GM12873 (cell line): ENCODE measurements around the gene FHAD1.

Experiments used
- CTCF ChIP-seq: IDR thresholded peaks from 2 replicates; pipeline ENCODE4 v1.5.1; 2012; ENCODE audit warnings: low read depth, mild to moderate bottlenecking, moderate library complexity, low read length, control low read depth; ENCODE audit not compliant: insufficient read depth; ENCODE audit errors: missing control alignments

FHAD1 gene

GRCh38 chr1:15354580-15354965 is 107.5 kb downstream of the FHAD1 start:
- TF ChIP-seq CTCF = no peak

- no peak for TF ChIP-seq CTCF
These were observed 109.1 kb downstream of the FHAD1 start for GRCh38 chr1:15355968-15356625.

GRCh38 chr1:15357612-15358207 is 110.7 kb downstream of the FHAD1 start:
- no peak for TF ChIP-seq CTCF

GRCh38 chr1:15358565-15359133 is 111.6 kb downstream of the FHAD1 start:
- TF ChIP-seq CTCF = no peak

- TF ChIP-seq CTCF = no peak
These were observed 113.7 kb downstream of the FHAD1 start for GRCh38 chr1:15360700-15361099.

- TF ChIP-seq CTCF = no peak
These were observed 115.2 kb downstream of the FHAD1 start for GRCh38 chr1:15362096-15362736.

- TF ChIP-seq CTCF = no peak
These were observed 115.7 kb downstream of the FHAD1 start for GRCh38 chr1:15362737-15363128.
